ENCODE results near the gene HLA-B. TPM values are rescaled to one million over a fixed set of nuclear protein-coding genes. Genes with fewer than 3 reads are reported as not detected.

Gene HLA-B
- polyA plus RNA-seq, 4 donors = 282 to 2,421 (median 1,159) TPM

DNA sequence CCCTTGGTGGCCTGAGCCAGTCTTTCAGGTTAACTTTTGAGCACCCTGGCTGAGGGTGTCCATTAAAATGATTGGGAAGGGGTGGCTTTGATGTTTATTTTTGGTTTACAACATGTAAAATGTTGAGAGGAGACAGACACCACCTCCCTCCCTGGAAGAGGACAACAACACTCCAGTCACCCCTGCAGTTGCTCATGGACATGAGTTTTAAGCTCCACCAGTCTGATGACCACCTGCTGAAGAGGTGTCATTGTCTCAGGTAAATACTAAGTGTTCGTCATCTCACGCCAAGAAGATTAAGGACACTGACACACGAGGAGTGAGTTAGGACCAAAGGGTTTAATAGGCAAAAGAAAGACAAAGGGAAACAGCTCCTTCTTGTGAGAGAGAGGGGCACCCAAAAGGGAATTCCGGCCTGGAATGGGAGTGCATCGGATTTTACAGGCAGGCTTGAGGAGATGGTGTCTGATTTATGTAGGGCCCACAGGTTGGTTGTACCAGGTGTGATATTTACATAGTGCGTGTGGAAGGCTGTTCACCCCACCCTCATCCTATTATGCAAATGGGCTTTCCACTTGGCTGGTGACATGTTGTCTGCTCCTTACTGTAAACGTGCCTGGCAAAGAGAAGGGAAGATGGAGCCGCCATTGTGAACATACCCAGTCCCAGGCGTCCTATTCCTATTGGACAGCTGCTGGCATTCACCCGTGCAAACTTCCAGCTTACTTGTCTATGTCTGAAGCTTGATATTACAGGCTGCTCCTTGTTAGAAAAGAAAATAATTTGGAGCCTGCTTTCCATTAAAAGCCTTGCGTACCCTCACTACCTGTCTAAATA, 6.6 kb downstream of the HLA-B start:
- FAIRE-seq (no peak), DNase-seq (peak in 1 of 2 donors; percentile 25)
- Histone ChIP-seq H3K9me3 (ENCODE audit: control insufficient read depth in 2 of 2, insufficient read depth in 1 of 2, low read depth in 1 of 2, low read length in 1 of 2) (no peaks in the 10 kb centered on the region), H3K27me3 (ENCODE audit: control insufficient read depth in 3 of 3, insufficient read depth in 3 of 3, low read length in 3 of 3) (peaks cover 0 to 6% (median 0%) of the 10 kb centered on the region in 3 donors), H3K27ac (ENCODE audit: low read depth in 1 of 3, low read length in 2 of 3) (no peak overlapping the region), H3K4me3 (ENCODE audit: low read depth in 1 of 3, low read length in 3 of 3) (no peak overlapping the region), H3K4me1 (ENCODE audit: control insufficient read depth in 3 of 3, insufficient read depth in 2 of 3, low read depth in 1 of 3, low read length in 2 of 3) (peaks cover 0 to 2% (median 0%) of the 10 kb centered on the region in 3 donors), H3K36me3 (ENCODE audit: control insufficient read depth in 3 of 3, insufficient read depth in 2 of 3, low read depth in 1 of 3, low read length in 3 of 3) (peaks cover 12 to 20% (median 12%) of the 10 kb centered on the region in 3 donors)
- WGBS, 3 donors = 51 to 57% (median 57%) methylated on average over 11 of the region's 11 CpGs

- Histone ChIP-seq H3K4me3 (ENCODE audit: low read depth in 1 of 3, low read length in 3 of 3) (no peak overlapping the region), H3K4me1 (ENCODE audit: control insufficient read depth in 3 of 3, insufficient read depth in 2 of 3, low read depth in 1 of 3, low read length in 2 of 3) (peaks cover 0 to 2% (median 0%) of the 10 kb centered on the region in 3 donors), H3K9me3 (ENCODE audit: control insufficient read depth in 2 of 2, insufficient read depth in 1 of 2, low read depth in 1 of 2, low read length in 1 of 2) (no peaks in the 10 kb centered on the region), H3K27ac (ENCODE audit: low read depth in 1 of 3, low read length in 2 of 3) (no peak overlapping the region), H3K36me3 (ENCODE audit: control insufficient read depth in 3 of 3, insufficient read depth in 2 of 3, low read depth in 1 of 3, low read length in 3 of 3) (peaks cover 2 to 9% (median 7%) of the 10 kb centered on the region in 3 donors), H3K27me3 (ENCODE audit: control insufficient read depth in 3 of 3, insufficient read depth in 3 of 3, low read length in 3 of 3) (peaks cover 0 to 11% (median 2%) of the 10 kb centered on the region in 3 donors)
- FAIRE-seq (no peak), DNase-seq (no peak)
- 65 to 78% (median 68%) methylated on average over 4 of the region's 4 CpGs for WGBS, 3 donors
These were observed 7.7 kb downstream of the HLA-B start for GRCh38 chr6:31349301-31349700.

- H3K27me3 ChIP-seq (ENCODE audit: control insufficient read depth in 3 of 3, insufficient read depth in 3 of 3, low read length in 3 of 3) = peaks cover 0 to 12% (median 2%) of the 10 kb centered on the region in 3 donors
- H3K4me3 ChIP-seq (ENCODE audit: low read depth in 1 of 3, low read length in 3 of 3) = no peak overlapping the region
- no peak for DNase-seq
- 51 to 68% (median 65%) methylated on average over 5 of the region's 5 CpGs for WGBS, 3 donors
- H3K4me1 ChIP-seq (ENCODE audit: control insufficient read depth in 3 of 3, insufficient read depth in 2 of 3, low read depth in 1 of 3, low read length in 2 of 3) = no peaks in the 10 kb centered on the region
- H3K27ac ChIP-seq (ENCODE audit: low read depth in 1 of 3, low read length in 2 of 3) = no peak overlapping the region
- H3K36me3 ChIP-seq (ENCODE audit: control insufficient read depth in 3 of 3, insufficient read depth in 2 of 3, low read depth in 1 of 3, low read length in 3 of 3) = no peaks in the 10 kb centered on the region
- H3K9me3 ChIP-seq (ENCODE audit: control insufficient read depth in 2 of 2, insufficient read depth in 1 of 2, low read depth in 1 of 2, low read length in 1 of 2) = peaks cover 0 to 3% of the 10 kb centered on the region in 2 donors
- no peak for FAIRE-seq
These were observed 11.8 kb downstream of the HLA-B start for GRCh38 chr6:31345026-31345730.

DNA sequence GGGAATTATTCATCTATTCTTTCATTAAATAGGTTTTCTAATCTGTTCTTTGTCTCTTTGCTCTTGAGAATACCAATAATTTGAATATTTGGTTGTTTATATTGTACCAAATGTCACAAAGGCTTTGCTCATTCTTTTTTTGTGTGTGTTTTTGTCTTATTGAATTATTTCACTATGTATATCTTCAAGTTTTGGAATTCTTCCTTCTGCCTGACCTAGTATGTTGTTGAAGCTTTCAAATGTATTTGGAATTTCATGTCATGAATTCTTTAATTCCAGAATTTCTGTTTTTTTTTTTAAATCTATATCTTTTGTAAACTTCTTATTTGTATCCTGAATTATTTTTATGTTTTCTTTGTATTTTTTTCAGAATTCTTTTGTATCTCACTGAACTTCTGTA, 16.8 kb downstream of the HLA-B start:
- H3K27me3 ChIP-seq (ENCODE audit: control insufficient read depth in 3 of 3, insufficient read depth in 3 of 3, low read length in 3 of 3) = peaks cover 0 to 6% (median 2%) of the 10 kb centered on the region in 3 donors
- FAIRE-seq = no peak

GRCh38 chr6:31339210-31339609, 17.8 kb downstream of the HLA-B start:
- Histone ChIP-seq H3K9me3 (ENCODE audit: control insufficient read depth in 2 of 2, insufficient read depth in 1 of 2, low read depth in 1 of 2, low read length in 1 of 2) (peaks cover 1 to 21% of the 10 kb centered on the region in 2 donors), H3K36me3 (ENCODE audit: control insufficient read depth in 3 of 3, insufficient read depth in 2 of 3, low read depth in 1 of 3, low read length in 3 of 3) (no peaks in the 10 kb centered on the region), H3K4me1 (ENCODE audit: control insufficient read depth in 3 of 3, insufficient read depth in 2 of 3, low read depth in 1 of 3, low read length in 2 of 3) (no peaks in the 10 kb centered on the region), H3K27ac (ENCODE audit: low read depth in 1 of 3, low read length in 2 of 3) (no peak overlapping the region), H3K27me3 (ENCODE audit: control insufficient read depth in 3 of 3, insufficient read depth in 3 of 3, low read length in 3 of 3) (no peaks in the 10 kb centered on the region), H3K4me3 (ENCODE audit: low read depth in 1 of 3, low read length in 3 of 3) (no peak overlapping the region)
- 13 to 48% (median 25%) methylated on average over 3 of the region's 3 CpGs for WGBS, 3 donors
- DNase-seq = no peak
- no peak for FAIRE-seq

More for the DNA sequence above, 16.8 kb downstream of the HLA-B start:
- Histone ChIP-seq H3K9me3 (ENCODE audit: control insufficient read depth in 2 of 2, insufficient read depth in 1 of 2, low read depth in 1 of 2, low read length in 1 of 2) (peaks cover 1 to 21% of the 10 kb centered on the region in 2 donors), H3K4me1 (ENCODE audit: control insufficient read depth in 3 of 3, insufficient read depth in 2 of 3, low read depth in 1 of 3, low read length in 2 of 3) (no peaks in the 10 kb centered on the region), H3K4me3 (ENCODE audit: low read depth in 1 of 3, low read length in 3 of 3) (no peak overlapping the region), H3K36me3 (ENCODE audit: control insufficient read depth in 3 of 3, insufficient read depth in 2 of 3, low read depth in 1 of 3, low read length in 3 of 3) (no peaks in the 10 kb centered on the region), H3K27ac (ENCODE audit: low read depth in 1 of 3, low read length in 2 of 3) (no peak overlapping the region)
- no peak for DNase-seq

GRCh38 chr6:31336896-31337496, 20.0 kb downstream of the HLA-B start:
- no peak for FAIRE-seq

GRCh38 chr6:31332637-31333602, 24.1 kb downstream of the HLA-B start:
- no peaks in the 10 kb centered on the region for H3K4me1 ChIP-seq (ENCODE audit: control insufficient read depth in 3 of 3, insufficient read depth in 2 of 3, low read depth in 1 of 3, low read length in 2 of 3)
- 43 to 51% (median 43%) methylated on average over 4 of the region's 4 CpGs for WGBS, 3 donors
- H3K27me3 ChIP-seq (ENCODE audit: control insufficient read depth in 3 of 3, insufficient read depth in 3 of 3, low read length in 3 of 3) = no peaks in the 10 kb centered on the region
- no peak overlapping the region for H3K4me3 ChIP-seq (ENCODE audit: low read depth in 1 of 3, low read length in 3 of 3)
- no peak overlapping the region for H3K27ac ChIP-seq (ENCODE audit: low read depth in 1 of 3, low read length in 2 of 3)
- no peak for FAIRE-seq
- peaks cover 1 to 18% of the 10 kb centered on the region in 2 donors for H3K9me3 ChIP-seq (ENCODE audit: control insufficient read depth in 2 of 2, insufficient read depth in 1 of 2, low read depth in 1 of 2, low read length in 1 of 2)
- H3K36me3 ChIP-seq (ENCODE audit: control insufficient read depth in 3 of 3, insufficient read depth in 2 of 3, low read depth in 1 of 3, low read length in 3 of 3) = no peaks in the 10 kb centered on the region
- no peak for DNase-seq

More at GRCh38 chr6:31336896-31337496, 20.0 kb downstream of the HLA-B start:
- Histone ChIP-seq H3K4me3 (ENCODE audit: low read depth in 1 of 3, low read length in 3 of 3) (no peak overlapping the region), H3K27ac (ENCODE audit: low read depth in 1 of 3, low read length in 2 of 3) (no peak overlapping the region), H3K36me3 (ENCODE audit: control insufficient read depth in 3 of 3, insufficient read depth in 2 of 3, low read depth in 1 of 3, low read length in 3 of 3) (no peaks in the 10 kb centered on the region), H3K27me3 (ENCODE audit: control insufficient read depth in 3 of 3, insufficient read depth in 3 of 3, low read length in 3 of 3) (no peaks in the 10 kb centered on the region), H3K4me1 (ENCODE audit: control insufficient read depth in 3 of 3, insufficient read depth in 2 of 3, low read depth in 1 of 3, low read length in 2 of 3) (no peaks in the 10 kb centered on the region), H3K9me3 (ENCODE audit: control insufficient read depth in 2 of 2, insufficient read depth in 1 of 2, low read depth in 1 of 2, low read length in 1 of 2) (peaks cover 1 to 21% of the 10 kb centered on the region in 2 donors)
- WGBS, 3 donors = 59 to 69% (median 59%) methylated on average over 3 of the region's 3 CpGs
- no peak for DNase-seq
